ENCODE results near the gene MAOA.
"Not testable (repeated sequence)": the region's sequence is repeated elsewhere in the genome, so short reads cannot be mapped to it uniquely, and the experiment has no call there.

MAOA gene

DNA sequence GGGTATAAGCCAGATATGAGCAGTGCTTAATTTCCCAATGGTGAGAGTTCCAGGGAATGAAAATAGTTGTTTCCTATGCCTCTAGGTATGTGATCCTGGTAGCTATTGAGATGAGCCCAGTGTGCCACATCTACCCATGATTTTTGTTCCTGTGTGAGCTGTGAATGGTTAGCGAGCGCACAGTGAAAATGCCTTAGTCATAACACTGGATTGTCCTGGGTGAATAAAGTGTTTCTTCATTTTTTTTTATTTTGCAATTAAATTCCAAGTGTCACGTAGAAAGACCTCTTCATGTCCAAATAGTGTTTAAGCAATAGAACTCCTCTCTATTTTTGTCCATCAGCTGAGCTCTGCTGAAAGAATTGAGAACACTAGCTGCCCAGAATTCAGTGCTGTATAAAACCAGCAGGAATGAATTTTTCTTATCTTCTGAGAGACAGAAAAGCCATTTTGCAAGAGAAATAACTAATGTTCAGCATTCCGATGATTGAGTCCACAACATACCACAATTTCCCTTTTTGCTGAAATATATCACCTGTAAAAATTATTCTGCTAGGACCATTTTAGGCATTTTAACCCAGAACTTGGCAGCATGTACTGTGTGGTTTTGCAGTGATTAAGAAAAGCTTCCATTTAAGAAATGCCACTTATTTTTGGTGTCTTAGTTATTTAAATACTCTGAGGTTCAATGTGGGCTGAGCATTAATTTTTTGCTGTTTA, 5.6 kb downstream of the MAOA start:
- no peak for DNase-seq
- intact Hi-C loops (cut with DNase I): no loop called here

DNA sequence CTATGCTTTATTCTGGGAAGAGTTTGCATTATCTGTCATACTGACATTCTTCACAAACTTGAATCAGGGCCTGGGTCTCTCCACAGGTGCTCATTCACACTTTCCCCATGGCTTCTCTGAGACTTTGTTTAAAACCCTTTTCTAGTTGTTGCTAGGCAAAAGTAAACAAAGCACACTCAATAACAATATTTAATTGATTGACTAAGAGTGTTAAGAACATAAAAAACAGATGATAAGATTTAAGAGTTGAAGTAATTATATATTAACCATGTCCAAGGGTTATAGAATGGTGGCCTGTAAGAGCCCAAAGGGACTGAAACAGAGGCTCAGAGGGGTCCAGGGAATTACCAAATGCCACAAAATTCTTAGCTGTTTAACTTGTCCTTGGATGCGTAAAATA, 7.1 kb downstream of the MAOA start:
- intact Hi-C loops (cut with DNase I): no loop called here
- no peak for DNase-seq

DNA sequence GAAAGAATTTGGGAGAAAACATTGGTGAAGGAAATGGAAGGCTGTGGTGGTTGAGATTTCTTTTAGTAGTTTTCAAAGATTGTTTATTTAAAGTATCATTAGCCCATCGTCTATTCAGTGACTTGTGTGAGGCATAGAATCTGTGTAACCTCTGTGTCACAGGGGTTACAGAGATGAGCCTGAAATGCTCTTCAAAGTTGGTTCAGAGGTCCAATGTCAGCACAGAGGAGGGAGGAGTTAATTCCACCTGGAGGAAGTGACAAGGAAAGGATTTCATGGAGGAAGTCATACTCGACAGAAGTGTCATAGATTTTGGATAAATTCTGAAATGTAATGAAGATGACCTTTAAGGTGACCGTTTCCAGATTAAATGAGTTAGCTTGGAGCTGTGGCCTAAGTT, 8.2 kb downstream of the MAOA start:
- DNase-seq: no peak
- intact Hi-C loops (cut with DNase I): no loop called here

DNA sequence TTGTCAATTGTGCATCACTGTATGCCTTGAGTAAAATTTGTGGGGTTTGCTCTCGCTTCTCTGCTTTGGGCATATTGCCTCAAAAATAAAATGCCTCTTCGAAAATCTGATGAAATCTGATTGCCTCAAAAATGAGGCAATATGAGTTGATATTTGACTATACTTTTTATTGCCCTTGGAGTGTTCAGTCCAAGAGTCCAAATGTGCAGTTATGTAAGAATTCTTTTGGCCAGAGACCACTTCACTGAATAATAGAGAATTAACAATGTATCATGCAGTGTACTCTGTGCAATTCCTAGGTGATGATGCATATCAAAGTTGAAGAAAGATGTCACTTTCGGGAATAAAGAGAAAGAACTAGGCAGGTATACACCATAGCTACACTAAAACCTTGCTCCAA, 8.6 kb downstream of the MAOA start:
- intact Hi-C loops (cut with DNase I): no loop called here
- no peak for DNase-seq

DNA sequence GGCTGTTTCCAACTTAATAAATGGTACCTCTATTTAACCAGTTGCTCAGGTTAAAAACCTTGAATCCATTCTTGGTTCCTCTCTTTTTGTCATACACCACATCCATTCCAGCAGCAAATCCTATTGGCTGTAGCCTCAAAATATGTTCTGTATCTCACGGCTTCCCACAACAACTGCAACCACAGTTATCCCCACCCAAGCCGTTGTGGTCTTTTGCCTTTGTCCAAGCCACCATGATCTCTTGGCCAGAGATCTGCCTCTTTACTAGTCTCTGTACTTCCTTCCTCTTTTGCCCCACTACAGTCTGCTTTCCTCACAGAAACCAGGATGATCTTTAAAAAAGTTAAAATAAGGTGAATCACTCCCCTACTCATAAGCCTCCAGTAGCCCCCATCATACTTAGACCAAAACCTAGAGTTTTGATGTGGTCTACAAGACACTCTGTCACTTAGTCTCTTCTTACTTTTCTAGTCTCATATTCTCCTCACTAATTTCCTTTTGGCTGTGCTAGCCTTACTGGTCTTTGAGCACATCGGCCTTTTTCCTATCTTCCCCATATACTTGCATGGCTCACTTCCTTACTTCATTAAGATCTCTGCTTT, 10.3 kb downstream of the MAOA start:
- intact Hi-C loops (cut with DNase I): no loop called here
- no peak for DNase-seq

DNA sequence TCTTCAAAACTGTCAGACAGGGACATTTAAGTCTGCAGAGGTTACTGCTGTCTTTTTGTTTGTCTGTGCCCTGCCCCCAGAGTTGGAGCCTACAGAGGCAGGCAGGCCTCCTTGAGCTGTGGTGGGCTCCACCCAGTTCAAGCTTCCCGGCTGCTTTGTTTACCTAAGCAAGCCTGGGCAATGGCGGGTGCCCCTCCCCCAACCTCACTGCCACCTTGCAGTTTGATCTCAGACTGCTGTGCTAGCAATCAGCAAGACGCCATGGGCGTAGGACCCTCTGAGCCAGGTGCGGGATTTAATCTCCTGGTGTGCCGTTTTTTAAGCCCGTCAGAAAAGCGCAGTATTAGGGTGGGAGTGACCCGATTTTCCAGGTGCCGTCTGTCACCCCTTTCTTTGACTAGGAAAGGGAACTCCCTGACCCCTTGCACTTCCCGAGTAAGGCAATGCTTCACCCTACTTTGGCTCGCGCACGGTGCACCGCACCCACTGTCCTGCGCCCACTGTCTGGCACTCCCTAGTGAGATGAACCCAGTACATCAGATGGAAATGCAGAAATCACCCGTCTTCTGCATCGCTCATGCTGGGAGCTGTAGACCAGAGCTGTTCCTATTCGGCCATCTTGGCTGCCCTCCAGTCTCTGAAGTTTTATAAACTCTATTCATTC, 20.0 kb downstream of the MAOA start:
- intact Hi-C loops (cut with DNase I); DNase-seq: not testable (repeated sequence)

DNA sequence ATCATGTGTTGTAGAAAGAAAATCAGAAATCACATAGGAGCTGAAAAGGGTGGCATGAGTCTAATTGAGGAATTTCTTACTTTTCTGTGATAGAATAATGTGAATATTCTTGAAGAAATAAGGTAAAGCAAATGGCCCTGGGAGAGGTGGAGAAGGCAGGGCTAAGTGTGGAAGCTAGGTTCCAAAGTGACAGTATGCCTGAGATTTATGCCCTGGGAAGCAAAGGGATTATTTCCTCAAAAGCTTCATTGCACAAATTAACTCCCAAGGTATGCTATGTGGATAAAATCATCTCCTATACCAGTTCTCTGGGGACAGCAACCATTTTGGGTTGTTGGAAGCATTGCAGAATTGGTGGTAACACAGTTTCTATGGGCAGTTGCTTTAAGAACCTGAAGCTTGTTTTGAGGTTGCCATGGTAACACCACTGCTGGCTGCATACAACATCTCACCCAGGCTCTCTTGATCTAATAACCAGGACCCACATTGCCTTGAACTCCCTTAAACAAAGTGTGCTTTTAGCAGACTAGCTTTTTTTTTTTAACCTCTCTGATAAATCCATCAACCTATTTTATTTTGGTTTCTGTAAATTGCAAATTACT, 21.0 kb downstream of the MAOA start:
- intact Hi-C loops (cut with DNase I): no loop called here
- no peak for DNase-seq

DNA sequence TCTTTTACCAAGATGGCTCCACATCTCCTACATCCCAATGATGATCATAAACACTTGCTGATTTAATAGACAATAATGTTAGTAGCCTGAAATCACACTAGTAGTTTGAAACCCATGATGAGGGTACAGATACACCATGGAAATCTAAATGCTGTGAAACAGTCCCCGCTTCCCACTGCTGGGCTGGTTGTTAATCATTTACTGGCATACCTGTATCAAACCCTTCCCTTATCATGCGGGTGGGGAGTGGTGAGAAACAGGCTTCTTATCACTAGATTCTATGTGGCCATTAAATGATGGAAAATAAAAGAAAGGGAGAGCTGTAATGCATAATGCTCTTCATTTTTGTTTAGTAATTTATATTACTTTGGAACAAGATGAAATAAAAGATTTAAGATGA, 21.9 kb downstream of the MAOA start:
- no peak for DNase-seq
- intact Hi-C loops (cut with DNase I): no loop called here

DNA sequence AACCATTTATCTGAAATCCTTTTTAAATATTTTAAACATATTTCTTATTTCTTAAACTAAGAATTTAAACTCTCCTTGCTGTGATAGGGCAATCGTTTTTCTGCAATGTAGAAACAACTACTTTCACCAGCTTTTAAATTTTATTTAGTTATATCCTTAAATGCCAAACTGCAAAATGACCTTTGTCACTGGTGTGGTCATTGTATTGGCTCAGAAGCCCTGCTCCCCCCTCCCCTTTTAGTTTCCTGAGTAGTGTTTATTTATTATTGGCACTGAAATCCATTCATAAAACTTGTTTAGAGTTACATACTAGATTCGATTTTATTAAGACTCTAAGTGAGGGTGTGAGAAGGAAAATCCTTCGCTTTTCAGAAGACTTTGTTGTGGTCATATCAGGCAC, 23.0 kb downstream of the MAOA start:
- intact Hi-C loops (cut with DNase I): no loop called here
- DNase-seq: no peak

DNA sequence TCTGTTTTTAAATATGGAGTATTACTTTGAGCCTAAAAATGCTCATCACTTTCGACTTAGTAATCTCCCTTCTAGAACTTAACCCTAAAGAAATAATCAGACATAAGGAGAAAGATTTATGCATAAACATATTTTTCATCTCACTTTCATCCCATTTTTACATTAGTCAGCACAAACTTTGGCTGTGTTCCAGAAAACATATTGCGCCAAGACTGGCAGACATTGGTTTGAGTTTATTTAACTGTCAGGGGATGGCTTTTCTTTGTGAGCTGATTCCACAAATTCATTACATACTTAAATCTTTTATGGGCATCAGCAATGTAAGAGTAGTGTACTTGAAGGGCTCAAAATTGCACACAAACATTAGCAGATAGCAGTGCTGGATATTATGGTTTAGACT, 23.7 kb downstream of the MAOA start:
- intact Hi-C loops (cut with DNase I): no loop called here
- no peak for DNase-seq

DNA sequence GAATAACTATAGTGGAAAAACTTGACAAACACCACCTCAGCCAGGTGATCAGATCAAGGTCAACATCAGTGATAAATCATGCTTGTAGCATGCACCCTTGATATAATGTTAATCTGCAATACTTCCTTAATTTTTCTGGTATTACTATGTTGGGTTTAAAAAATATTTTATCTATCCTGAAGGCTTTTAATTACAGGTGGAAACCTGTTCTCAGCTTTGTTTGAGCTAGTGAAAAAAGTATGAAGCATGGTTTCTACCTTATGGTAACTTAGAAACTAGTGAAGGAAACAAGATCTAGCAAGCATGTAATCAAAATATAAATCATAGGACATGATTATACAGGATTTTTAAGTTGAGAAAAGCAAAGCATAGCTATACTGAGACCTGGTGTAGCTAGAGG, 26.6 kb downstream of the MAOA start:
- no peak for DNase-seq
- intact Hi-C loops (cut with DNase I): no loop called here

DNA sequence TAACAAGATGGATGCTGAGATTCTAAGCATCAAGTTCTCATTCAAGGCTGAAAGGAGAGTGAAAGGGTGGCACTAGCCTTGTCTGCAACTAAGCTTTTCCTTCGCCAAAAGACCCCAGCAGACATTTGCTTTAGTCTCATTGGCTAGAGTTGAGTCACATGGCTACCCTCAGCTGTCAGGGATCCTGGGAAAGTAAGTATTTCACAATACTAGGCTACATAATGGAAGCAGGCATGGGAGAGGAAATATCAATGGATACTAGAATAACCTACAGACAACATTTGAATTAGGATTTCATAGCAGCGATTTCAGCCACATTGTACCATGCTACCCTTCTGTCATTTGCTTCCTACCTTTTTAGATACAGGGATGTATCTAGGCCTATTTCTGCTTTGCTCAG, 29.1 kb downstream of the MAOA start:
- intact Hi-C loops (cut with DNase I): no loop called here
- no peak for DNase-seq

DNA sequence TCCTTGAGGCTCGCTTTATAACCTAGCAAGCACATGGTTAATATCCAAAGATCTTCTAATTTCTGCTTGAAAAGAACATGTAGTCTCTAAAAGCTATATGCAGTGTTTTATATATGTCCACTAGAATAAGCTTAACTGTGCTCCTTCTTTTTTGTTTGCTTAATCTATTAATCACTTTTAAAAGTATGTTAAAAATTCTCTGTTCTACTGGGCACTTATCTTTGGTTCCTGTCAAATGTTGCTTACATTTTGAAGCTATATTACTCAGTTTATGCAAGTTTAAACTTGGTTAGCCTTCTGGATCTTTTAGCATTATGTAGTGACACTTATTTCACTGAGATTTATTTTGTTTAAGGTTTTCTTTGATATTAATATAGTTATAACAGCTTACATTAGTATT, 32.5 kb downstream of the MAOA start:
- intact Hi-C loops (cut with DNase I): no loop called here
- DNase-seq: no peak

DNA sequence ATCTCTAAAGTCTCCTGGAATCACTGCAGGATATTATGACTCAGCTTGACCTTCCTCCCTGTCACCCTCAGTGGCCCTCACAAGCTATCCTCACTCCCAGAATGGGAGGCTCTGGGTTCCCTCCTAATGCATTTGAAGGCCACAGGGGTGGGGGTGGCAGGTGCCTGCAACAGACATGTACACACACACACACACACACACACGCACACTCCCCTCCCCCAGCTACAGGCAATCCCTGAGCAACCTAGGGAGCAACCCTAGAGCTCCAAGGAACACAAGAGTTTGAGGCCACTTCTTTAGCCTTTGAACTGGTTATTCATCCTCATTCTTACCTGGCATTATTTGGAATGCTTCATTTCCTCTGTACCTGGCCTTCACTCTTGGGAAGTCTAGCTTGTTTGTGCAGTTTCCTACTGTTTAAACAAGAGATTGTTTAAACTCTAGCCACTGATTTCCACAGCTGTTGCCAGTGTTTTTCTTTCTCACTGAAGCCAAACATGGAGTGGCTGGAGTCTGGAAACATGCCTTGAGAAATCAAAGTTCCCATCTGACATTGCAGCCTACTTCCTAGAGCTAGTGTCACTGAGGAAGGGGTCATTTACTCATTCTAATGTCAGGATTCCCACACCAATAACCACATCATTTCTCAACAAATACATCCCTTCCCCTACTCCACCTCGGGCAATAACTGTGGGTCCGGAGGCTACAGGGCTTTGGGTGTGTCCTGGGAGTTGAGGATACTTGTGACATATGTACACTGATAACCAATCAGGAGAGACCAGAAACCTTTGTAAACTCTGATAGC, 37.7 kb downstream of the MAOA start:
- intact Hi-C loops (cut with DNase I): no loop called here
- DNase-seq: no peak

DNA sequence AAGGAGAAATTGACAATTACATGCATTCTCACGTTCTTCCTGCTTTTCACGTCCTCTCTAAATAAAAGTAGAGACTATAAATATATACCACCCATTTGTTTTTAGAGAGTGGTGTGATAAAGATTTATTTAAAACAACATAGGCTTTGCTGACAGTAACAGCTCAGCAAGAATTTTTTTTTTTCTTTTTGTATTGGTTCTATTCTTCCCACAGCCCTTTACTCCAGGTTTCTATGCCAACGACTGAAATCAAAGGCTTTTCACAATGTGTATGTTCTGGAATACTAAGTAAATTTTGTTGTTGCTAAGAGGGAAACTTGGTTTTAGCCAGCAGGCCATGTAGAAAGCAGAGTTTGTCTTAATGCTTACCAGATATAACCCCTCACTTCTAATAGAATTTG, 43.4 kb downstream of the MAOA start:
- DNase-seq: no peak
- intact Hi-C loops (cut with DNase I): no loop called here

DNA sequence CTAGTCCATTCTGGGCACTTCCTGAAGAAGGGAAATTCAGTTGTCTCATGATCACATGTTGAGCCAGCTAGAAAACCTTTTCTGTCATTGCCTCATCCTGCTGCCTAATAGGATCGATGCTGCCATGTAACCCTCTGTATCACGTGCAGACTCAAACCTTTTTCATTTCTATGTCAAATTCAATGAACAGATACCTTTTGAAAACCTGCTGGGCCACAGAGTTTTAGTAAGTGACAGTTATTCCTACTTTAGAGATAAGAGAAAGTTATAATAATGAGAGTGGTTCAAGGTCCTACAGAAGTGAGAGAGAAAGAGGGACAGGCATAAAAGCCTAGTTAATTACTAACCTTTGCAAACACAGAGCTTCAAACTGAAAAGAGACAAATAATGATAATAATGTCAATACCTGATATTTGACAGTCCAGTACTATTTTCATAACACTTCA, 46.0 kb downstream of the MAOA start:
- intact Hi-C loops (cut with DNase I): no loop called here
- no peak for DNase-seq

DNA sequence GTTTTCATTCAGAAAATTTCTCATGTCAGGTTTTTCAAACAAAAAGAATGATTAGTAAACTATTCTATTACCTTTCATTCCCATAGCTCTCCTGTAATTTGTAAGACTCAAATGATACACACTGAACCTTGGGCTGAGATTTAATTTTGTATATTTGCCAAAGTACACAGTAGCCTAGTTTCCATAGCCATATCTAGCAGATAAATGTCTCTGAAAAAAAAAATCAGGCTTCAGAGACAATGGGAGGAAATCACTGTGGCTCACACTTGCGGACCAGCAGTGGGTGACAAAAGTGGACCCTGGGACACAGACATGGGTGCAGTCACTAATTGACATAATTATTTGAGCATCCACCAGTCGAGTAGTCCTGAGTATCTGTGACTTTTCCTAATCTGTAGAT, 46.6 kb downstream of the MAOA start:
- intact Hi-C loops (cut with DNase I): no loop called here
- no peak for DNase-seq

DNA sequence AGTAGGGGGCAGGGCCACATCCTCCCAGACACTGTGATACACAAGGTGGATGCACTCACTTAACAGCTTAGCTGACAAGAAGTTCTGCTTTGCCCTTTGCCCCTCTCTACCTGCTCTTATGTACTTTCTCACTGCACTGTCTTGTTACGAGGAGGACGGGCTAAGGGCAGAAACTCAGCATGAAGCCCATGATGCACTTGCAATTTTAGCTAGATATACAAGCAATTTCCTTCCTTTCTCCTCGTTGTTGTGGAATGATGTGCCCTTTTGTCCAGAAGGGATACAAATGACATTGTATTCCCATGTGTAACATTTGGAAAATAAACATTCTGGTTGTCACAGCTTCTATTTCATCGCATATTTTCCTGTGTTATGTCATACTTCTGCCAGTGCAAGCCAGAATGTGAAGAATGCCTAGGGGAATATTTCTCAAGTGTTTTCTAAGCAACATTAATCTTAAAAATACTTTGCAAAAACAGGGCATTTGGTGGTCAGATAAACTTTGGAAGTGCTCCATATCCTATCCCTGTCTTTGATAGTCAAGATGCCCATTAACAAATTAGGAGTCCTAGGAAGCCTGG, 47.2 kb downstream of the MAOA start:
- intact Hi-C loops (cut with DNase I): no loop called here
- DNase-seq: no peak

DNA sequence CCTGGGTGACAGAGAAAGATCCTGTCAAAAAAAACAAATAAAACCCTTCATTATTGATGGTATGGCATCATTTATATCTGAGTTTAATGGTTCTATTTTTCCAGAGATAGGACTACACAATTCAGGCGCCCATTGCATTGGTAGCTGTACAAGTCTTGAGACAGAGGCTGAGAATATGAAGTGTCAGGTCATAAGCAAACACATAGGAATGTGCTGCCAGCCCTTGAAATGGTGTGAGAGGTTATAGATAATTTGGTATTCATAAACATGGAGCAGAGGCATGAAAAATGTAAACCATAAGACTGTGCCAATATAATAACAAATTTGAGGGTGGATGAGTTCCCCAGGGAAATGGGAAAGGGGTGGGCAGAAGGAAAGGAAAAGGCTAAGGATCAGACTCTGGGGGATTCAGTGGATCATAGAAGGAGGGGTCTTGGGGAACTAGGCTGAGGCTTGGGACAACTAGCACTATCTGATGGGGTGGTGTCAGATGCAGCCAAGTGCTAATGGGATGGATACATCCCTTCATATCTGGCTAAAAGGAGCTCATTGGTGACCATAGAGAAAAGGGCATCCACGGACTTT, 50.8 kb downstream of the MAOA start:
- intact Hi-C loops (cut with DNase I): no loop called here
- DNase-seq: no peak

Data from posterior cingulate gyrus (tissue), 11 donors.